Glutamatergic neuron (in vitro differentiated cells): ENCODE results near the gene MYCBPAP. TPM values are rescaled to one million over a fixed set of nuclear protein-coding genes. Genes with fewer than 3 reads are reported as not detected.

ENCODE experiments used
- DNase-seq: peaks from one replicate; pipeline ENCODE4 v3.0.0; 2022
- H3K27ac Mint-ChIP-seq: one replicate; pipeline ENCODE4 v1.8.0; 2020; ENCODE audit warnings: mild to moderate bottlenecking, mixed read lengths, inconsistent platforms; ENCODE audit not compliant: unreplicated experiment
- H3K27me3 Mint-ChIP-seq: one replicate; pipeline ENCODE4 v1.8.0; 2020; ENCODE audit warnings: mild to moderate bottlenecking, moderate library complexity, mixed read lengths, inconsistent platforms; ENCODE audit not compliant: unreplicated experiment
- H3K36me3 Mint-ChIP-seq: one replicate; pipeline ENCODE4 v1.8.0; 2020; ENCODE audit warnings: mild to moderate bottlenecking, mixed read lengths, inconsistent platforms; ENCODE audit not compliant: unreplicated experiment
- H3K4me1 Mint-ChIP-seq: one replicate; pipeline ENCODE4 v1.8.0; 2020; ENCODE audit warnings: mild to moderate bottlenecking, low read depth, mixed read lengths, inconsistent platforms; ENCODE audit not compliant: unreplicated experiment
- H3K4me3 Mint-ChIP-seq: one replicate; pipeline ENCODE4 v1.8.0; 2020; ENCODE audit warnings: mild to moderate bottlenecking, mixed read lengths, inconsistent platforms; ENCODE audit not compliant: unreplicated experiment
- H3K9me3 Mint-ChIP-seq: one replicate; pipeline ENCODE4 v1.8.0; 2020; ENCODE audit warnings: mild to moderate bottlenecking, moderate library complexity, mixed read lengths, inconsistent platforms; ENCODE audit not compliant: unreplicated experiment
- CTCF ChIP-seq: fragments of 200-600 bp; sonication (generic); IDR thresholded peaks from one replicate; pipeline ENCODE4 v1.5.0; 2021; ENCODE audit not compliant: partially characterized antibody, unreplicated experiment
- total RNA-seq: library from RNA; stranded (reverse); fragmentation: NEBNext Ultra II Directional; extraction: Animal tissue kit (Norgen Biotek cat#: 25700); gene quantifications from one replicate; pipeline ENCODE4 v1.2.1, GENCODE V29; 2021; ENCODE audit not compliant: unreplicated experiment

MYCBPAP gene
- total RNA-seq, 1 donor from 2014 or later, result 2.5 TPM

- Mint-ChIP-seq H3K27me3 (peaks cover 13% of the 10 kb centered on the region), H3K27ac (no peak overlapping the region), H3K36me3 (no peaks in the 10 kb centered on the region), H3K4me3 (no peak overlapping the region), H3K4me1 (no peaks in the 10 kb centered on the region), H3K9me3 (peaks cover 1% of the 10 kb centered on the region)
- DNase-seq, result no peak
- TF ChIP-seq CTCF, result no peak
Measured at GRCh38 chr17:50465635-50466034, 42.6 kb upstream of the MYCBPAP start.

GRCh38 chr17:50466371-50467113, 41.7 kb upstream of the MYCBPAP start:
- H3K36me3 Mint-ChIP-seq, result no peaks in the 10 kb centered on the region
- H3K9me3 Mint-ChIP-seq, result peaks cover 1% of the 10 kb centered on the region
- H3K4me3 Mint-ChIP-seq, result no peak overlapping the region
- peaks cover 13% of the 10 kb centered on the region for H3K27me3 Mint-ChIP-seq
- no peak overlapping the region for H3K27ac Mint-ChIP-seq
- TF ChIP-seq CTCF, result no peak
- DNase-seq, result no peak
- no peaks in the 10 kb centered on the region for H3K4me1 Mint-ChIP-seq

- DNase-seq, result no peak
- H3K27ac Mint-ChIP-seq, result no peak overlapping the region
- H3K4me3 Mint-ChIP-seq, result no peak overlapping the region
- no peaks in the 10 kb centered on the region for H3K4me1 Mint-ChIP-seq
- H3K36me3 Mint-ChIP-seq, result no peaks in the 10 kb centered on the region
- peaks cover 11% of the 10 kb centered on the region for H3K27me3 Mint-ChIP-seq
- peaks cover 1% of the 10 kb centered on the region for H3K9me3 Mint-ChIP-seq
- no peak for TF ChIP-seq CTCF
Measured at GRCh38 chr17:50467114-50467854, 41.0 kb upstream of the MYCBPAP start.

GRCh38 chr17:50467855-50468303, 40.4 kb upstream of the MYCBPAP start:
- H3K36me3 Mint-ChIP-seq, result no peaks in the 10 kb centered on the region
- TF ChIP-seq CTCF, result no peak
- no peaks in the 10 kb centered on the region for H3K4me1 Mint-ChIP-seq
- peaks cover 1% of the 10 kb centered on the region for H3K9me3 Mint-ChIP-seq
- H3K4me3 Mint-ChIP-seq, result peak overlapping the region; percentile 77
- no peak for DNase-seq
- peaks cover 14% of the 10 kb centered on the region for H3K27me3 Mint-ChIP-seq
- H3K27ac Mint-ChIP-seq, result no peak overlapping the region
